ENCODE measurements around the gene ARID1B. TPM values are rescaled to one million over a fixed set of nuclear protein-coding genes. Genes with fewer than 3 reads are reported as not detected.
A peak's percentile ranks its signal among the peaks of the same experiment; 100 is the strongest.

The ARID1B gene
- total RNA-seq, 1 donor from 2014 or later: 26.4 TPM

- ATAC-seq: no peak
- DNase-seq (ENCODE audit: low spot score): no peak
These were observed 439.4 kb downstream of the ARID1B start for GRCh38 chr6:157216570-157216969.

- ATAC-seq: no peak
- DNase-seq (ENCODE audit: low spot score): no peak
These were observed 440.2 kb downstream of the ARID1B start for GRCh38 chr6:157217198-157217893.

GRCh38 chr6:157217894-157218370, 440.8 kb downstream of the ARID1B start:
- DNase-seq (ENCODE audit: low spot score): no peak
- ATAC-seq: no peak

GRCh38 chr6:157218371-157219198, 441.4 kb downstream of the ARID1B start:
- no peak for DNase-seq (ENCODE audit: low spot score)
- no peak for ATAC-seq

GRCh38 chr6:157219201-157220200, 442.3 kb downstream of the ARID1B start:
- ATAC-seq: no peak
- peak; percentile 31 for DNase-seq (ENCODE audit: low spot score)

GRCh38 chr6:157220485-157220884, 443.3 kb downstream of the ARID1B start:
- peak; percentile 26 for DNase-seq (ENCODE audit: low spot score)
- no peak for ATAC-seq

GRCh38 chr6:157221049-157221816, 444.1 kb downstream of the ARID1B start:
- peak; percentile 88 for ATAC-seq

GRCh38 chr6:157221817-157222175, 444.6 kb downstream of the ARID1B start:
- ATAC-seq: no peak
- DNase-seq (ENCODE audit: low spot score): peak; percentile 44

More at GRCh38 chr6:157221049-157221816, 444.1 kb downstream of the ARID1B start:
- DNase-seq (ENCODE audit: low spot score): peak; percentile 85

GRCh38 chr6:157222201-157222981, 445.2 kb downstream of the ARID1B start:
- DNase-seq (ENCODE audit: low spot score) (peak; percentile 41), ATAC-seq (no peak)

- DNase-seq (ENCODE audit: low spot score) (peak; percentile 34), ATAC-seq (no peak)
These were observed 445.8 kb downstream of the ARID1B start for GRCh38 chr6:157223021-157223430.

- ATAC-seq: no peak
- peak; percentile 38 for DNase-seq (ENCODE audit: low spot score)
These were observed 446.3 kb downstream of the ARID1B start for GRCh38 chr6:157223511-157223910.

- DNase-seq (ENCODE audit: low spot score) (peak; percentile 39), ATAC-seq (no peak)
These were observed 447.2 kb downstream of the ARID1B start for GRCh38 chr6:157224178-157224950.

GRCh38 chr6:157224951-157225574, 447.9 kb downstream of the ARID1B start:
- ATAC-seq (no peak), DNase-seq (ENCODE audit: low spot score) (peak; percentile 45)

GRCh38 chr6:157225575-157225995, 448.4 kb downstream of the ARID1B start:
- no peak for DNase-seq (ENCODE audit: low spot score)
- ATAC-seq: no peak

- DNase-seq (ENCODE audit: low spot score) (peak; percentile 39), ATAC-seq (peak; percentile 28)
These were observed 448.9 kb downstream of the ARID1B start for GRCh38 chr6:157226026-157226625.

- ATAC-seq (no peak), DNase-seq (ENCODE audit: low spot score) (peak; percentile 33)
These were observed 449.6 kb downstream of the ARID1B start for GRCh38 chr6:157226761-157227160.
